SJSA1 (cell line): ENCODE data around the gene RANBP3. TPM values are rescaled to one million over a fixed set of nuclear protein-coding genes. Genes with fewer than 3 reads are reported as not detected.
"Not testable (repeated sequence)": the region's sequence is repeated elsewhere in the genome, so short reads cannot be mapped to it uniquely, and the experiment has no call there.

ENCODE experiments used
- DNase-seq, 2 experiments: peaks; one replicate each; pipeline ENCODE4 v3.0.0-alpha.2; 2015 to 2020; ENCODE audit warnings: low spot score in 2 of 2, low read depth in 1 of 2
- H3K27ac ChIP-seq: fragments of 250-450 bp; sonication (Bioruptor Pico); 2 replicates; pipeline ENCODE4 v1.5.1; 2020; ENCODE audit warnings: mild to moderate bottlenecking, moderate library complexity
- H3K27me3 ChIP-seq: fragments of 250-450 bp; sonication (Bioruptor Pico); replicated peaks from 2 replicates; pipeline ENCODE4 v1.5.1; 2020; ENCODE audit warnings: mild to moderate bottlenecking, moderate library complexity
- H3K36me3 ChIP-seq: fragments of 250-450 bp; sonication (Bioruptor Pico); 2 replicates; pipeline ENCODE4 v1.5.1; 2020; ENCODE audit warnings: mild to moderate bottlenecking
- H3K4me1 ChIP-seq: fragments of 250-450 bp; sonication (Bioruptor Pico); replicated peaks from 2 replicates; pipeline ENCODE4 v1.6.1; 2021; ENCODE audit warnings: mild to moderate bottlenecking
- H3K4me3 ChIP-seq: fragments of 250-450 bp; sonication (Bioruptor Pico); 2 replicates; pipeline ENCODE4 v1.5.1; 2020; ENCODE audit warnings: mild to moderate bottlenecking
- H3K9me3 ChIP-seq: fragments of 250-450 bp; sonication (Bioruptor Pico); replicated peaks from 2 replicates; pipeline ENCODE4 v1.5.1; 2020; ENCODE audit warnings: mild to moderate bottlenecking
- total RNA-seq: library from RNA; depleted of rRNA; stranded (reverse); fragments of >200 nt; shearing (Covaris generic); gene quantifications from 2 replicates; pipeline ENCODE4 v1.2.3, GENCODE V29; 2014

RANBP3 gene
- total RNA-seq, 1 experiment from 2014 or later, result 81.2 TPM

DNA sequence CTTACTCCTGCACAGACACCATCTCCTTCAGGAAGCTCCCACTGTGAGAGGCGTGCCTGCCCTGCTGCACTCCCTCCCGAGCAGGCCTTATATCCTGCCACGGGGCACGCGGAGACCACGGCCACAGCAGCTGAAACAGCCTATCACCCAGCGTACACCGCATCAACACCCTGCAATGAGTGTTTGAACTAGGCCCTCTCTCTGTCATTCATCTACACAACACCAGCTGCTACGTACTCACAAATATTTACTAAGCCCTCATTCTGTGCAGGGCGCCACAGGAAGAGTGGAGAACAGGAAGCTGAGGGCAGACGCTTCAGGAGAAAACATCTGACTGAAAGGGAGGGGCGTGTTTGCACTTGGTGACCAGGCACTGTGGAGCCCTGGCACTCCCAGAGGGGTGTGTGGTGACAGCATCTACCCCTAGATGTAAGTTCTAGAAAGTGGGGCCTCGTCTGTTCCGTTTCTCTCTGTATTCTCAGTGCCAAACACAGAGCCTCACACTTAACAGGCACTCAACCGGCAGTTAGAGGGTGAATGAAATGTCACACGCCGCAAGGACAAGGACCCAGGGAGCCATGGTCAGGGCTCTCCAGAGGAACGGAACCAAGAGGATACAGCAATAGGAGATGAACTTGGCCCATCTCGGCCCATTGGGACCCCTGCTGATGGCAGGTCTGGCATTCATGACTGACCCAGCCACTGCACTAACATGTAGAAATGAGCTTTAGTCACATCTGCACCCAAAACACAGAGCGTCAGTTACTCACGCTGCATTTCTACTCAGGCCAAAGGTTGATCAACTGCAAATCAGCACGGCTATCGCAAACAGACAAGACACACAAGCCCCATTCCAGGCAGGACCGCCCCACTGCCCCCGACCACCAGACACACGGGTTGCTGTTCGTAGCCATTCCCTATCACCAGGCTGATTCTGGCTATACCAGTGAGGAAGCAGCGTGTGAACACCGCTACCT lies 15.7 kb downstream of the RANBP3 start:
- peak in 1 of 2 experiments; percentile 27 for DNase-seq
- Histone ChIP-seq H3K36me3 (peaks cover 24% of the 10 kb centered on the region), H3K4me3 (no peak overlapping the region), H3K27me3 (no peaks in the 10 kb centered on the region), H3K27ac (no peak overlapping the region), H3K4me1 (peaks cover 10% of the 10 kb centered on the region), H3K9me3 (no peaks in the 10 kb centered on the region)

DNA sequence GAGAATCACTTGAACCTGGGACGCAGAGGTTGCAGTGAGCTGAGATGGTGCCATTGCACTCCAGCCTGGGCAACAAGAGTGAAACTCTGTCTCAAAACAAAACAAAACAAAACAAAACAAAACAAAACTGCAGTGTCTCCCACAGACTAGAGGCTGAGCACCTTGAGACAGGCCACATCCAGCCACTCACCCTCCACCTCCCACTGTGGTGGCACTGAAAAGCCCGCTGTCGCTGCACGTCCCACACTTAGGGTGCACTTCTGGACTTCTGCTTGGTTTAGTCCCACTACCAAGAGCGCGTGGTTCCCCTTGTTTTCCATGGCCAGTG lies 16.3 kb downstream of the RANBP3 start:
- H3K9me3 ChIP-seq, H3K27ac ChIP-seq, H3K4me3 ChIP-seq, DNase-seq, H3K27me3 ChIP-seq: not testable (repeated sequence)
- Histone ChIP-seq H3K36me3 (peaks cover 18% of the 10 kb centered on the region), H3K4me1 (peaks cover 10% of the 10 kb centered on the region)

DNA sequence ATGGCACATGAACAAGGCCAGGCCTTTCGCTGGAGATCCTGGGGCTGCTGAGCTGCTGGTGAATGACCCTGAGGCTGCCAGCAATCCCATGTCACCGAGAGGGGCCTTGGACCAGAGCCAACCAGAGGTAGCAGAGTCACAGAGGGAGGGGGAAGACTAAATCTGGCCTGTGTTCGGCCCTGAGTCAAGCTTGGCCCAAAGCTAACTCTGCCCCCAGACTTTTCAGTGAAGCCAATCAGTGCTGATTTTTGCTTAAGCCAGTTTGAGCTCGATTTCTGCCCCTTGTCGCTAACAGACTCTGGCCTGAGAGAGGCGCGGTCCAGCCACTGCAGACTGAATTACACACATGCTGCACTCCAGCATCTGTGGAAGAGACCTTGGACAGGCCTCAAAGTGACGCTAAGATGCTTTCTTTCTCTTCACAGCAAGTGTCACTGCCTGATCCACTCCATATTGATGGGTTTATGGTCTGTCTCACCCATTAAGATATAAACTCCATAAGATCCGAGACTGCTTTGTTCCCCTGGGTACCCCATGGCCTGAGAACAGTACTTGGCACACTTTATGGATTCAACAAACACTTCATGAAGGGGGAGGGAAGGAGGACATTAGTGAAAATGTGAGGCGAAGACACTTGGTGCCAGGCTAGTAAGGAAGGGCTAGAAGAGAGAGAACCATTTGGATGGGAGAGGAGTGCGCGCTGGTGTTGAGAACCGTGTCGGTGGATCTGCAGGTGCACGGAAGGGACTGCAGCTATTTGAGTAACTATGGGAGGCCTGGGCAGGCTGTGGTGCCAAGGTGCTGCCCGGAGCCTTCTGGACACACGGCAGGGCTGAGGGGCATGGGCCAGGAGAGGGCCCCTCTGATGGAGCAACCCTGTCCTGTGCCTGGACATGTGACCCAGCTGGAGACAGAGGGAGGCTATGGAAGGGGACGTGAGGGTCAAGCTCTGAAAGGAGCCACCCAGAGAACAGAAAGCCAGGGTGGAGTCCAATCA lies 17.6 kb downstream of the RANBP3 start:
- no peaks in the 10 kb centered on the region for H3K27me3 ChIP-seq
- no peak overlapping the region for H3K4me3 ChIP-seq
- no peak for DNase-seq
- H3K9me3 ChIP-seq, result no peaks in the 10 kb centered on the region
- peaks cover 7% of the 10 kb centered on the region for H3K36me3 ChIP-seq
- peaks cover 12% of the 10 kb centered on the region for H3K4me1 ChIP-seq
- H3K27ac ChIP-seq, result no peak overlapping the region

DNA sequence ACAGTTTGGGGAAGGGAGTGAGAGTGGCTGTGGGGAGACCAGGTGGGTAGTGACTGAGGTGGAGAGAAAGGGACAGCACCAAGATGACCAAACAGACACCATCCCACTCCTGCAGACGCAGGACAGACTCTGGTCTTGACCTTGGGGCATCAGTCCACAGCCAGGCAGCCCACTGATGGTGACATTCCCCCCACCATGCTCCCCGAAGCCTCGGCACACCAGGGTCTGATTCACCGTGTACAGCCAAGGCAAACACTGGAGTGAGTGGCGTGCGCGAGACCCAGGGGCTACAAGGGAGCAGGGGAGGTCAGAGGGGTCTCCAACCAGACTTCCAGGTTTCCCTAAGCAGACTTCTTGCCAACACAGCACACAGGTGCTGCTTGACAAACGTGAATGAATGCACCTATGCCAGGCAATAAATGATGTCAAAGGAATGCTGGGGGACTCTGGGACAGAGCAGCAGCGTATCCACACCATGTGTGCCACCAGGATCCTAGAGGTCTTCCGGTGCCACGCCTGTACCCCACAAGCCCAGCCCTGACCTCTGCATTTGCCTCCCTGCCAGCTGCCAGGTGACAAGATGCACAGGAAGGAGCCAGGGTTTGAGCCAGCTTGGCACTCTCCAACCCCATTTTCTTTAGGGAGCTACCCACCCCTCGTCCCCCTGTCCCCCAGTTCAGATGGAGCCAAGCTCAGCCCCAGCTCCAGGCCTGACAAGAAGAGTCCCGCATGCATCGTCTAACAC lies 18.5 kb downstream of the RANBP3 start:
- Histone ChIP-seq H3K4me1 (peaks cover 21% of the 10 kb centered on the region), H3K27ac (no peak overlapping the region), H3K9me3 (no peaks in the 10 kb centered on the region), H3K36me3 (peaks cover 5% of the 10 kb centered on the region; the same call in 1 of the 2 replicates), H3K27me3 (no peaks in the 10 kb centered on the region), H3K4me3 (no peak overlapping the region)
- DNase-seq, result no peak

DNA sequence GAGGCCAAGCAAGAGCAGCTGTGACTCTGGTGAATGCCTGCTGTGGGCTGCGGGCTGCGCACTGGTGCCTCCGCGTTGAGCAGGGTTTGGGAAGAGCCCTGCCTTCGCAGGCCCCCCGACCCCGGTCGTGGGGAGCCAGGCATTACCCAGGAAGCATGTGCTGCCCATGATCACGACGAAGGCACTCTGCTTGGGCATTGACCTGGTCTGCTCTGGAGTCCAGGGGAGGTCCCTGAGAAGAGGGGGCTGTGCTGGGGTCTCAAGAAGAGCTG lies 19.2 kb downstream of the RANBP3 start:
- no peak for DNase-seq
- H3K9me3 ChIP-seq, result no peaks in the 10 kb centered on the region
- H3K27me3 ChIP-seq, result no peaks in the 10 kb centered on the region
- H3K4me1 ChIP-seq, result peaks cover 27% of the 10 kb centered on the region
- peaks cover 5% of the 10 kb centered on the region; the same call in 1 of the 2 replicates for H3K36me3 ChIP-seq
- no peak overlapping the region for H3K4me3 ChIP-seq
- H3K27ac ChIP-seq, result no peak overlapping the region

DNA sequence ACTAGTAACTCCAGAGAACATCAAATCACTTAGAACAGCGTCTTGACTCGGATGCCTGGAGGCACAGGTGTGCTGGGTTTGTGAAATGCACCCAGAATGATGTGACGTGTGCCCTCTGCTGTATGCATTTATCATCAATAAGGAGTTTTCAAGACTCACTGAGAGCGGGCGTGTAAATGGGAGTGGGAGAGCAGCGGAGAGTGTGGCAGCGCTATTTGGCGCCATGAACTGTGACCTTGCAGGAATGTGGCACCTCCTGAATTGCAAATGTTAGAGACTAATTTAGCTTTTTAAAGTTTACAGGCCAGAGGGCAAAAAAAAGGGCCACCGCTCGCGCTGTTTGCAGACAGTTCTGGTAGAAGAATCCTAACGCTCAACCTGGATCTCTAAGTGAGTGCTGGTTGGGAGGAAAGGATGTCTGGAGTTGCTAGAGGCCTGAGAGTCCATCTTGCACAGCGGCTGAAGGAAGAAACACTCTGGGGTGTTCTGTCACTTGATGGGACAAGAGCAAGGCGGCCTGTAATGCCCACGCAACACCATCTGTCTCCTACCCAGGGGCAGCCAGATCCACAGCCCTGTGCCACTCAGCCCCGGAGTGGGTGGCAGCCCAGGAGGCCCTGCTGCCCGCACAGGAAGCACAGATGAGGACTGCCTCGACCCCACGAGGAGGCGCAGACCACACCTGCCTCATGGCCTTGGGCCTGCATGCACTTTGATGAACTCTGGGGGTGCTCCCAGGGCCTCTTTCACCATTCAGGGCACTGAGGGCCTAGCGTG lies 19.7 kb downstream of the RANBP3 start:
- Histone ChIP-seq H3K27me3 (no peaks in the 10 kb centered on the region), H3K9me3 (no peaks in the 10 kb centered on the region), H3K4me1 (peaks cover 33% of the 10 kb centered on the region), H3K27ac (no peak overlapping the region), H3K4me3 (no peak overlapping the region), H3K36me3 (peaks cover 5% of the 10 kb centered on the region; the same call in 1 of the 2 replicates)
- DNase-seq, result no peak

DNA sequence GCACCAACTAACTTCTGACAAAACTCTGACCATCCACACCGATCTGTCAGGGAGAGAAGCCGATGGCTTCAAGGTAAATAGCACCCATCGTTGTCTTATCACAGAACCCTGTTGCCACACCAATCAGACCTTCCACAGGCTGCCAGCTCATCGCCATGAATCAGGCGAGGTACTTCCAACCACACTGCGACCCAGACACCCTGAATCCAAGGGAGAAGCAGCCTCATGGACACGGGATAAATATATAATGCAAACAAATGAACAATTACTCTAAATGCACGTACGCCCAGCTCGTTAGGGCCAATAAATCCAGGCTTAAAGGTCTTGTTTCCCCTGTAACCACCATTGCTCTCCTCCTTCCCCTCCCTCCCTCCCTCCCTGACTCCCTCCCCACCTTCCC lies 20.8 kb downstream of the RANBP3 start:
- no peaks in the 10 kb centered on the region for H3K27me3 ChIP-seq
- DNase-seq, result no peak
- H3K36me3 ChIP-seq, result peaks cover 5% of the 10 kb centered on the region
- H3K4me1 ChIP-seq, result peaks cover 39% of the 10 kb centered on the region
- H3K4me3 ChIP-seq, result no peak overlapping the region
- no peak overlapping the region for H3K27ac ChIP-seq
- H3K9me3 ChIP-seq, result no peaks in the 10 kb centered on the region

DNA sequence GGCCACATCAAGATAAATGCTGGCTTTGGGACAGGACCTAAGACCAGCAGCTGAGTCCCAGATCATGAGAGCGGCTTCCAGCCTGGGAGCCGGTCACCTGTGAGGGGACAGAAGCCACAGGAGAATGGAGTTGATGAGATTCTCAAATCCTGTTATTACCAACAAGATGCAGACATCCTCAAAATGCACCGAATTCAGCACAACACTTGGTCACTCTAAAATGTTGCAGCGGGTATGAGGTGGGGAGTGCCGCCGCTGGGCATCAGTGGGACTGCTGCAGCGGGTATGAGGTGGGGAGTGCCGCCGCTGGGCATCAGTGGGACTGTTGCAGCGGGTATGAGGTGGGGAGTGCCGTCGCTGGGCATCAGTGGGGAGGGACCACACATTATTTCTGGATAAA lies 21.2 kb downstream of the RANBP3 start:
- Histone ChIP-seq H3K4me1 (peaks cover 37% of the 10 kb centered on the region), H3K27ac (no peak overlapping the region), H3K36me3 (peaks cover 10% of the 10 kb centered on the region), H3K9me3 (no peaks in the 10 kb centered on the region), H3K4me3 (no peak overlapping the region), H3K27me3 (no peaks in the 10 kb centered on the region)
- no peak for DNase-seq

DNA sequence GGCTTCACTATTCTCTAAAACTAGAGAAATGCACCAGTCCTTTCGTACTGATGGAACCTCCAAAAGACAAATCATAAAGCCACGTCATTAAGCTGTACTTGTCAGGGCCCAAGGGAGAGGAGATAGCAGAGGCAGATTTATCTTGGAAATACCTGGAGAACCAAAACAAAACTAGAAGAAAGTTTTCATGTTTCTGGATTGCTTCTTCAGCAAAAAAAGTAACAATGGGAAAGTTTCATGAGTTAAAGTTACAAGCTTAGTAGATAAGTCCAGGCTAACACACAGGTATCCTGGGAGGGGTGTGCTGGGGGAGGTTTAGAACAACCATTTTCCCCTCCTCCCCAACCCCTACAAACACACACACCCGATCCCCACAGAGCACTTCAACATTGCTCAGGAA lies 21.6 kb downstream of the RANBP3 start:
- Histone ChIP-seq H3K9me3 (no peaks in the 10 kb centered on the region), H3K4me1 (peaks cover 35% of the 10 kb centered on the region)

DNA sequence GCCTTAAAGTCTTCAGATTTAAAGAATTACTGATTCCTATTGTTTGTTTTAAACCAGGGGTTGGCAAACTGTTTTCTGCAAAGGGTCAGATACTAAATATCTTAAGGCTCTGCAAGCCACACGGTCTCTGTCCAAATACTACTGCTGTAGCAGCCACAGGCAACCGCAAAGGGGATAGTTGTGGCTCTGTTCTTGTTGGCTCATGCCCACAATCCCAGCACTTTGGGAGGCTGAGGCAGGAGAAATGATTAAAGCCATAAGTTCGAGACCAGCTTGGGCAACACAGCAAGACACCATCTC lies 22.4 kb downstream of the RANBP3 start:
- peaks cover 35% of the 10 kb centered on the region for H3K4me1 ChIP-seq
- H3K27me3 ChIP-seq, result no peaks in the 10 kb centered on the region
- no peak overlapping the region for H3K4me3 ChIP-seq
- no peak for DNase-seq
- H3K27ac ChIP-seq, result no peak overlapping the region
- H3K9me3 ChIP-seq, result no peaks in the 10 kb centered on the region
- peaks cover 20% of the 10 kb centered on the region for H3K36me3 ChIP-seq

More for the DNA sequence above, 21.6 kb downstream of the RANBP3 start:
- Histone ChIP-seq H3K27me3 (no peaks in the 10 kb centered on the region), H3K36me3 (peaks cover 13% of the 10 kb centered on the region), H3K27ac (no peak overlapping the region), H3K4me3 (no peak overlapping the region)
- DNase-seq, result no peak

DNA sequence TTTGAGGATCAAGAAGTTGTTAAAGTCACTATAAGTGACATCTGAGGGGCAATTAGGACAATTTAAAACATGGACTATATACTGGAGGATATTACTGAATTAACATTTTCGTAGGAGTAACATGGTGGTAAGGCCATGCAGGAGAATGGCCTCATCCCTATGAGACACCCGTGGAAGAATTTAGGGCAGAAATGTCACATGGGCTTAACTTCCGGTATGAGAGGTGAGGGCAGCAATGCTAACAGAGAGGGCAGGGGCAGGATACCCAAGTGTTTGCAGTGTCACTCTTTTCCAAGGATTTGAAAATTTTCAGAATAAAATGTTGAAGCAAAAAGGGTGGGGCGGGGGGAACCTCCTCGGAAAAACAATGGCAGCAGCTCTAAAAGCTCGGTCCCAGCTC lies 23.6 kb downstream of the RANBP3 start:
- Histone ChIP-seq H3K4me3 (no peak overlapping the region), H3K36me3 (peaks cover 33% of the 10 kb centered on the region), H3K4me1 (peaks cover 35% of the 10 kb centered on the region), H3K27me3 (no peaks in the 10 kb centered on the region), H3K27ac (peak overlapping the region; percentile 76), H3K9me3 (no peaks in the 10 kb centered on the region)
- no peak for DNase-seq

DNA sequence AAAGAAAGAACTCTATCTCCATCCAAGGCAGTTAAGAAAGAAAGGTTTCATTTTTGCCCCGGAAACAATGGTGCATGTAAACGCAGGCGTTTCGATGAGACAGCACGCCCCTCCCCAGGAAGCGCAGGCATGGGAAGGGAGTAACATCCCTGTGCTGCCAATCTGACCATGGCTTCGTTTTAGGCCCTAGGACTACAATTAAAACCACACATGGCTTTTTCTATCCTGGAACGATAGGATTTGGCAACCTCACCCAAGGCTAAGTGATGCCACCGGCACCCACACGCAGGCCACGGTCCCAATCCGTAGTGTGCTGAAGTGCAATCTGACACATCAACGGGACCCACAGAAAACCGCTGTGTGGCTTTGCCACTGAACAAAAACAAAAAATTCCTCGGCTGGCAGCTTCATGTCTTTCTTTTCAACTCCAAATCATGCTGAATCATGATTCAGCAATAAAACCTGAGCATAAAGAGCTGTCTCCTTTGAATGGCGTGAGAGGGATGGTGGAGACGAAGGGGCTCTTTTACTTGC lies 24.2 kb downstream of the RANBP3 start:
- DNase-seq, result peak; percentile 72 to 76
- Histone ChIP-seq H3K27me3 (no peaks in the 10 kb centered on the region), H3K27ac (peak overlapping the region; percentile 76), H3K36me3 (peaks cover 38% of the 10 kb centered on the region), H3K4me3 (0 out of 2 replicates have a peak overlapping the region, but pooled peaks have one; percentile 3), H3K9me3 (no peaks in the 10 kb centered on the region), H3K4me1 (peaks cover 35% of the 10 kb centered on the region)
